PC-9 (cell line): ENCODE results near the gene IL36G. TPM values are rescaled to one million over a fixed set of nuclear protein-coding genes. Genes with fewer than 3 reads are reported as not detected.

Experiments
- BruUV-seq: library from RNA; stranded (reverse); fragments of 400-500 nt; replicated peaks from 2 replicates; lab custom pipeline; 2021; lab: Mats Ljungman, UMichigan
- CTCF ChIA-PET: fragments of 300-600 bp; sonication (Branson Sonifier 250); formaldehyde crosslinking; loops from one replicate; lab custom pipeline; 2022; ENCODE audit warnings: antibody characterized with exemption; lab: Charles Lee
- POLR2A ChIA-PET: fragments of 300-600 bp; sonication (Branson Sonifier 250); formaldehyde crosslinking; loops from one replicate; lab custom pipeline; 2022; ENCODE audit warnings: antibody characterized with exemption; ENCODE audit not compliant: unreplicated experiment; lab: Charles Lee
- DNase-seq, 2 experiments: peaks; one replicate each; pipeline versions ENCODE4 v3.0.0 to v3.0.0-alpha.2; 2015 to 2022; ENCODE audit warnings: mixed read lengths in 1 of 2
- H2AFZ ChIP-seq: fragments of 200-600 bp; sonication (generic); 2 replicates; pipeline ENCODE4 v1.8.1; 2017; ENCODE audit warnings: antibody characterized with exemption
- H3F3A ChIP-seq: fragments of 200-600 bp; sonication (generic); 2 replicates; pipeline ENCODE4 v1.8.1; 2017; ENCODE audit warnings: antibody characterized with exemption, mild to moderate bottlenecking, low read depth; ENCODE audit not compliant: insufficient read depth
- H3K27ac ChIP-seq: fragments of 200-600 bp; sonication (generic); 2 replicates; pipeline ENCODE4 v1.6.1; 2016; ENCODE audit warnings: mixed run types
- H3K27me3 ChIP-seq: fragments of 200-600 bp; sonication (generic); 2 replicates; pipeline ENCODE4 v1.6.1; 2016; ENCODE audit warnings: low read depth, mixed run types; ENCODE audit not compliant: insufficient read depth
- H3K36me3 ChIP-seq: fragments of 200-600 bp; sonication (generic); 2 replicates; pipeline ENCODE4 v1.6.1; 2016; ENCODE audit warnings: low read depth, mixed run types
- H3K4me1 ChIP-seq: fragments of 200-600 bp; sonication (generic); replicated peaks from 2 replicates; pipeline ENCODE4 v1.6.1; 2016; ENCODE audit warnings: mixed run types; ENCODE audit not compliant: insufficient read depth
- H3K4me2 ChIP-seq: fragments of 200-600 bp; sonication (generic); 2 replicates; pipeline ENCODE4 v1.6.1; 2017; ENCODE audit warnings: mixed run types
- H3K4me3 ChIP-seq: fragments of 200-600 bp; sonication (generic); 2 replicates; pipeline ENCODE4 v1.6.1; 2016; ENCODE audit warnings: mixed run types
- H3K79me2 ChIP-seq: fragments of 200-600 bp; sonication (generic); 2 replicates; pipeline ENCODE4 v1.6.1; 2017; ENCODE audit warnings: low read depth, mixed run types
- H3K9me2 ChIP-seq: fragments of 200-600 bp; sonication (generic); 2 replicates; pipeline ENCODE4 v1.8.1; 2017; ENCODE audit warnings: mild to moderate bottlenecking; ENCODE audit not compliant: insufficient read depth
- H3K9me3 ChIP-seq: fragments of 200-600 bp; sonication (generic); 2 replicates; pipeline ENCODE4 v1.8.1; 2016; ENCODE audit warnings: low read depth; ENCODE audit not compliant: insufficient read depth
- H4K20me1 ChIP-seq: fragments of 200-600 bp; sonication (generic); 2 replicates; pipeline ENCODE4 v1.8.1; 2017; ENCODE audit not compliant: insufficient read depth
- EZH2 ChIP-seq: fragments of 200-600 bp; sonication (generic); IDR thresholded peaks from 2 replicates; pipeline ENCODE4 v1.8.0; 2017; ENCODE audit warnings: antibody characterized with exemption, low read depth
- intact Hi-C: fragments of 100-400 bp; cut with micrococcal nuclease; formaldehyde crosslinking; loops from one replicate; pipeline ENCODE4 v1.10.0; 2022; ENCODE audit not compliant: unreplicated experiment
- total RNA-seq: library from RNA; stranded (reverse); gene quantifications from 2 replicates; pipeline ENCODE4 v1.2.3, GENCODE V29; 2021
- TF ChIP-seq, protein P1 (sequence below): fragments of 200-600 bp; sonication (generic); conservative IDR thresholded peaks from 2 replicates; pipeline ENCODE4 v1.6.1; 2017; ENCODE audit warnings: mixed run types, antibody characterized with exemption, mild to moderate bottlenecking, moderate library complexity

The IL36G gene
- total RNA-seq, 1 experiment from 2014 or later = not detected

DNA sequence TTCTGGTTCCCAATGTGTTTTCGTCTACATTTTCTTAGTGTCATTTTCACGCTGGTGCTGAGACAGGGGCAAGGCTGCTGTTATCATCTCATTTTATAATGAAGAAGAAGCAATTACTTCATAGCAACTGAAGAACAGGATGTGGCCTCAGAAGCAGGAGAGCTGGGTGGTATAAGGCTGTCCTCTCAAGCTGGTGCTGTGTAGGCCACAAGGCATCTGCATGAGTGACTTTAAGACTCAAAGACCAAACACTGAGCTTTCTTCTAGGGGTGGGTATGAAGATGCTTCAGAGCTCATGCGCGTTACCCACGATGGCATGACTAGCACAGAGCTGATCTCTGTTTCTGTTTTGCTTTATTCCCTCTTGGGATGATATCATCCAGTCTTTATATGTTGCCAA, 7.3 kb downstream of the IL36G start:
- no peak overlapping the region for H2AFZ ChIP-seq
- H3K79me2 ChIP-seq = no peaks in the 10 kb centered on the region
- H4K20me1 ChIP-seq = no peaks in the 10 kb centered on the region
- POLR2A ChIA-PET = no interaction called here
- TF ChIP-seq, protein P1, sequence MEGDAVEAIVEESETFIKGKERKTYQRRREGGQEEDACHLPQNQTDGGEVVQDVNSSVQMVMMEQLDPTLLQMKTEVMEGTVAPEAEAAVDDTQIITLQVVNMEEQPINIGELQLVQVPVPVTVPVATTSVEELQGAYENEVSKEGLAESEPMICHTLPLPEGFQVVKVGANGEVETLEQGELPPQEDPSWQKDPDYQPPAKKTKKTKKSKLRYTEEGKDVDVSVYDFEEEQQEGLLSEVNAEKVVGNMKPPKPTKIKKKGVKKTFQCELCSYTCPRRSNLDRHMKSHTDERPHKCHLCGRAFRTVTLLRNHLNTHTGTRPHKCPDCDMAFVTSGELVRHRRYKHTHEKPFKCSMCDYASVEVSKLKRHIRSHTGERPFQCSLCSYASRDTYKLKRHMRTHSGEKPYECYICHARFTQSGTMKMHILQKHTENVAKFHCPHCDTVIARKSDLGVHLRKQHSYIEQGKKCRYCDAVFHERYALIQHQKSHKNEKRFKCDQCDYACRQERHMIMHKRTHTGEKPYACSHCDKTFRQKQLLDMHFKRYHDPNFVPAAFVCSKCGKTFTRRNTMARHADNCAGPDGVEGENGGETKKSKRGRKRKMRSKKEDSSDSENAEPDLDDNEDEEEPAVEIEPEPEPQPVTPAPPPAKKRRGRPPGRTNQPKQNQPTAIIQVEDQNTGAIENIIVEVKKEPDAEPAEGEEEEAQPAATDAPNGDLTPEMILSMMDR = no peak
- TF ChIP-seq EZH2 = no peak
- no peaks in the 10 kb centered on the region for H3K4me1 ChIP-seq
- H3K36me3 ChIP-seq = no peaks in the 10 kb centered on the region
- intact Hi-C loops = no loop called here
- no peaks in the 10 kb centered on the region for H3F3A ChIP-seq
- DNase-seq = no peak
- no peaks in the 10 kb centered on the region for H3K27me3 ChIP-seq
- H3K9me3 ChIP-seq = 0 out of 2 replicates have a peak, but pooled peaks cover 3% of the 10 kb centered on the region
- H3K4me2 ChIP-seq = no peak overlapping the region
- BruUV-seq = no TSS peak
- CTCF ChIA-PET = interaction anchor here (1.3 kb wide), 1 partner anchor 95 kb away, joined by 3 read pairs; no protein-coding TSS in a partner anchor
- no peak overlapping the region for H3K4me3 ChIP-seq
- H3K9me2 ChIP-seq = no peaks in the 10 kb centered on the region
- no peak overlapping the region for H3K27ac ChIP-seq

DNA sequence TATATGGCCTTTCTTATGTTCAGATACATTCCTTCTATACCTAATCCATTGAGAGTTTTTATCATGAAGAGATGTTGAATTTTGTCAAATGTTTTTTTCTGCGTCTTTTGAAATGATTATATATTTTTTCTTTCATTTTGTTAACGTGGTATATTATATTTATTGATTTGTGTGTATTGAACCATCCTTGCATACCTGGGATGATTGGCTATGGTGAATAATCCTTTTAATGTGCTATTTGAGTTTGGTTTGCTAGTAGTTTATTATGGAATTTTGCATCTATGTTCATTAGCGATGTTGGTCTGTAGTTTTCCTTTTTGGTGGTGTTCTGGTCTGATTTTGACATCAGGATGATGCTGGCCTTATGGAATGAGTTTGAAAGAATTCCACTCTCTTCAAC, 11.8 kb downstream of the IL36G start:
- peaks cover 23% of the 10 kb centered on the region for H3K9me3 ChIP-seq
- H3K4me2 ChIP-seq = no peak overlapping the region
- POLR2A ChIA-PET = no interaction called here
- H3K4me1 ChIP-seq = no peaks in the 10 kb centered on the region
- H3K36me3 ChIP-seq = no peaks in the 10 kb centered on the region
- BruUV-seq = no TSS peak
- H2AFZ ChIP-seq = no peak overlapping the region
- no peak overlapping the region for H3K4me3 ChIP-seq
- TF ChIP-seq EZH2 = no peak
- TF ChIP-seq, protein P1 = no peak
- H3K9me2 ChIP-seq = no peaks in the 10 kb centered on the region; the same call in 1 of the 2 replicates
- no peaks in the 10 kb centered on the region for H3F3A ChIP-seq
- H3K79me2 ChIP-seq = no peaks in the 10 kb centered on the region
- CTCF ChIA-PET = no interaction called here
- intact Hi-C loops = no loop called here
- H4K20me1 ChIP-seq = no peaks in the 10 kb centered on the region
- no peak for DNase-seq
- H3K27ac ChIP-seq = no peak overlapping the region
- no peaks in the 10 kb centered on the region for H3K27me3 ChIP-seq

DNA sequence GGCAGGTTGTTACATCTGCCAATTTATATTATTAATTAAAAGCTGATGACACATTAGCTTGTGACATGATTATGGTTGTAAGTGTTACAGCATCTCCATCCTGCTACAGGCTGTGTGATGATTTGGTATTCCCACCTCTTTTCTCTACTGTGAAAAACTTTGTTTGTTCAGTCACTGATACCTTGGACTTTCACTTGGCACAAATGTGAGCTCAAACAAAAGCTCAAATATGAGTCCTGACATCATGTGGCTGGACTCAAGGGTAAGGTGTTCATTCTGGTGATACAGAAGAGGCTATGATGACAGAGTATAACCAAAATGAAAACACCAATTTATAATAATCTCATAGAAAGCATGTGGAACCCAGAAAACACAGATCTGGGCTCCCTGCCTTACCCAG, 16.0 kb downstream of the IL36G start:
- no peak overlapping the region for H3K4me2 ChIP-seq
- no peaks in the 10 kb centered on the region for H4K20me1 ChIP-seq
- H3K9me2 ChIP-seq = no peaks in the 10 kb centered on the region; the same call in 1 of the 2 replicates
- BruUV-seq = no TSS peak
- no peak for DNase-seq
- H3K36me3 ChIP-seq = no peaks in the 10 kb centered on the region
- peaks cover 20% of the 10 kb centered on the region for H3K9me3 ChIP-seq
- no peak overlapping the region for H3K4me3 ChIP-seq
- CTCF ChIA-PET = no interaction called here
- no peaks in the 10 kb centered on the region for H3K4me1 ChIP-seq
- intact Hi-C loops = no loop called here
- TF ChIP-seq EZH2 = no peak
- TF ChIP-seq, protein P1 = no peak
- no peaks in the 10 kb centered on the region for H3K79me2 ChIP-seq
- POLR2A ChIA-PET = no interaction called here
- no peak overlapping the region for H2AFZ ChIP-seq
- no peaks in the 10 kb centered on the region for H3K27me3 ChIP-seq
- no peaks in the 10 kb centered on the region for H3F3A ChIP-seq
- no peak overlapping the region for H3K27ac ChIP-seq
